IMR-90 (cell line): ENCODE data around the gene CNKSR3. TPM values are rescaled to one million over a fixed set of nuclear protein-coding genes. Genes with fewer than 3 reads are reported as not detected.

Source experiments
- ATAC-seq: fragments of 200-7000 bp; cut with Tn5 transposase; 2 replicates; pipeline ENCODE4 v1.9.1; 2020; ENCODE audit warnings: low read depth, mild to moderate bottlenecking, moderate library complexity
- BruUV-seq: library from RNA; stranded (reverse); fragments of 400-500 nt; replicated peaks from 2 replicates; lab custom pipeline; 2021; lab: Mats Ljungman, UMichigan
- CTCF ChIA-PET: fragments of 300-600 bp; formaldehyde crosslinking; extraction: SDS; loops from one replicate; lab custom pipeline; 2021; ENCODE audit warnings: antibody characterized with exemption; lab: Yijun Ruan, JAX
- POLR2A ChIA-PET: fragments of 300-600 bp; sonication (Branson Sonifier 250); formaldehyde crosslinking; loops from one replicate; lab custom pipeline; 2022; ENCODE audit warnings: antibody characterized with exemption; ENCODE audit not compliant: unreplicated experiment; lab: Charles Lee
- DNase-seq: peaks from one replicate; pipeline ENCODE4 v3.0.0; 2013
- H2AFZ ChIP-seq: replicated peaks from 2 replicates; pipeline ENCODE3; 2013; ENCODE audit warnings: low read length, mild to moderate bottlenecking; ENCODE audit not compliant: poor library complexity
- H2AK5ac ChIP-seq: 2 replicates; pipeline ENCODE4 v1.6.1; 2013; ENCODE audit warnings: low read depth, low read length, inconsistent platforms
- H2AK9ac ChIP-seq: replicated peaks from 2 replicates; pipeline ENCODE3; 2013; ENCODE audit warnings: mild to moderate bottlenecking, low read depth, low read length, moderate library complexity; ENCODE audit not compliant: poor library complexity
- H2BK120ac ChIP-seq: 2 replicates; pipeline ENCODE4 v1.6.1; 2013; ENCODE audit warnings: low read depth, low read length, inconsistent platforms
- H2BK15ac ChIP-seq: 3 replicates; pipeline ENCODE4 v1.6.1; 2013; ENCODE audit warnings: low read depth, low read length, inconsistent platforms
- H2BK20ac ChIP-seq: 2 replicates; pipeline ENCODE4 v1.6.1; 2013; ENCODE audit warnings: low read depth, mild to moderate bottlenecking, inconsistent platforms, low read length, moderate library complexity
- H2BK5ac ChIP-seq: 2 replicates; pipeline ENCODE4 v1.6.1; 2013; ENCODE audit warnings: mild to moderate bottlenecking, low read depth, low read length, inconsistent platforms; ENCODE audit not compliant: poor library complexity, severe bottlenecking
- H3K14ac ChIP-seq: replicated peaks from 2 replicates; pipeline ENCODE4 v1.6.1; 2013; ENCODE audit warnings: low read depth, low read length, inconsistent platforms
- H3K18ac ChIP-seq: 2 replicates; pipeline ENCODE4 v1.6.1; 2013; ENCODE audit warnings: low read depth, low read length, control low read depth
- H3K23ac ChIP-seq: 2 replicates; pipeline ENCODE4 v1.6.1; 2013; ENCODE audit warnings: low read depth, low read length, inconsistent platforms
- H3K27ac ChIP-seq: 2 replicates; pipeline ENCODE4 v1.5.1; 2013; ENCODE audit warnings: mild to moderate bottlenecking, control low read depth, low read length; ENCODE audit not compliant: insufficient read depth
- H3K27me3 ChIP-seq: 2 replicates; pipeline ENCODE4 v1.6.1; 2013; ENCODE audit warnings: low read length; ENCODE audit not compliant: control insufficient read depth, insufficient read depth
- H3K36me3 ChIP-seq: 2 replicates; pipeline ENCODE4 v1.6.1; 2013; ENCODE audit warnings: low read length, mixed read lengths; ENCODE audit not compliant: control insufficient read depth, insufficient read depth
- H3K4ac ChIP-seq: 2 replicates; pipeline ENCODE4 v1.6.1; 2013; ENCODE audit warnings: low read depth, low read length, inconsistent platforms
- H3K4me1 ChIP-seq: 2 replicates; pipeline ENCODE4 v1.6.1; 2013; ENCODE audit warnings: low read length, mixed read lengths; ENCODE audit not compliant: control insufficient read depth, insufficient read depth
- H3K4me2 ChIP-seq: 2 replicates; pipeline ENCODE4 v1.6.1; 2013; ENCODE audit warnings: low read depth, mild to moderate bottlenecking, control low read depth, low read length, moderate library complexity
- H3K4me3 ChIP-seq: 2 replicates; pipeline ENCODE4 v1.5.1; 2013; ENCODE audit warnings: low read depth, mild to moderate bottlenecking, control low read depth, low read length, moderate library complexity; ENCODE audit not compliant: insufficient read depth
- H3K56ac ChIP-seq: 2 replicates; pipeline ENCODE4 v1.6.1; 2013; ENCODE audit warnings: low read length, inconsistent platforms; ENCODE audit not compliant: insufficient read depth; ENCODE audit errors: extremely low read depth
- H3K79me1 ChIP-seq, 2 experiments: 2 replicates each; pipeline ENCODE4 v1.6.1; 2013; ENCODE audit warnings: low read length in 2 of 2, inconsistent platforms in 1 of 2, low read depth in 1 of 2
- H3K9ac ChIP-seq: 2 replicates; pipeline ENCODE4 v1.6.1; 2013; ENCODE audit warnings: low read depth, low read length, control low read depth
- H3K9me1 ChIP-seq: 2 replicates; pipeline ENCODE4 v1.6.1; 2013; ENCODE audit warnings: low read length, inconsistent platforms; ENCODE audit not compliant: insufficient read depth
- H3K9me3 ChIP-seq: 2 replicates; pipeline ENCODE4 v1.6.1; 2013; ENCODE audit warnings: low read length; ENCODE audit not compliant: control insufficient read depth, insufficient read depth
- H4K20me1 ChIP-seq: 2 replicates; pipeline ENCODE4 v1.6.1; 2013; ENCODE audit warnings: low read length, inconsistent platforms; ENCODE audit not compliant: insufficient read depth
- H4K5ac ChIP-seq: 2 replicates; pipeline ENCODE4 v1.6.1; 2013; ENCODE audit warnings: mild to moderate bottlenecking, low read depth, low read length, control low read depth
- H4K8ac ChIP-seq, 2 experiments: 2 replicates each; pipeline ENCODE4 v1.6.1; 2013; ENCODE audit warnings: low read depth in 2 of 2, low read length in 2 of 2, control low read depth in 1 of 2, inconsistent platforms in 1 of 2
- H4K91ac ChIP-seq: 2 replicates; pipeline ENCODE4 v1.6.1; 2013; ENCODE audit warnings: low read depth, low read length, inconsistent platforms; ENCODE audit not compliant: insufficient read depth
- MXI1 ChIP-seq: IDR thresholded peaks from 2 replicates; pipeline ENCODE4 v1.6.1; 2012; ENCODE audit warnings: low read depth, mild to moderate bottlenecking, low read length, moderate library complexity, borderline replicate concordance
- RFX5 ChIP-seq: IDR thresholded peaks from 2 replicates; pipeline ENCODE4 v1.8.0; 2012; ENCODE audit warnings: low read depth, mild to moderate bottlenecking, low read length, moderate library complexity
- WGBS, 2 experiments: methylation state at CpG; one replicate each; pipeline versions ENCODE4 v1.1.5 to v1.1.7; 2013; ENCODE audit warnings: missing lambda C conversion rate in 2 of 2; ENCODE audit not compliant: insufficient read length in 1 of 2; ENCODE audit errors: extremely low coverage in 2 of 2; 5-methylcytosine and 5-hydroxymethylcytosine counted together
- dilution Hi-C: fragments of 300-500 bp; cut with HindIII; formaldehyde crosslinking; loops from one replicate; pipeline ENCODE4 v1.14.3; 2018; ENCODE audit warnings: low sequenced_read_pairs; ENCODE audit not compliant: unreplicated experiment
- in situ Hi-C: fragments of 300-500 bp; cut with MboI; formaldehyde crosslinking; loops from 3 replicates; pipeline ENCODE4 v1.14.3; 2019; ENCODE audit warnings: low sequenced_read_pairs, inconsistent platforms, mixed read lengths
- intact Hi-C: fragments of 100-400 bp; cut with micrococcal nuclease; formaldehyde crosslinking; loops from 2 replicates; pipeline ENCODE4 v1.10.0; 2022
- polyA plus RNA-seq, 3 experiments: library from polyadenylated mRNA; depleted of rRNA; stranded (reverse); fragments of >200 nt; gene quantifications; 2 replicates each; pipeline ENCODE4 v1.2.3, GENCODE V29; 2012; ENCODE audit warnings: low replicate concordance in 1 of 3
- total RNA-seq: library from RNA; depleted of rRNA; stranded (reverse); fragments of >200 nt; gene quantifications from 2 replicates; pipeline ENCODE4 v1.2.3, GENCODE V29; 2012

The CNKSR3 gene
- total and polyA plus RNA-seq, 2 of the 4 experiments (the other 2 are of a cell fraction), result 6.7 to 15.8 TPM

DNA sequence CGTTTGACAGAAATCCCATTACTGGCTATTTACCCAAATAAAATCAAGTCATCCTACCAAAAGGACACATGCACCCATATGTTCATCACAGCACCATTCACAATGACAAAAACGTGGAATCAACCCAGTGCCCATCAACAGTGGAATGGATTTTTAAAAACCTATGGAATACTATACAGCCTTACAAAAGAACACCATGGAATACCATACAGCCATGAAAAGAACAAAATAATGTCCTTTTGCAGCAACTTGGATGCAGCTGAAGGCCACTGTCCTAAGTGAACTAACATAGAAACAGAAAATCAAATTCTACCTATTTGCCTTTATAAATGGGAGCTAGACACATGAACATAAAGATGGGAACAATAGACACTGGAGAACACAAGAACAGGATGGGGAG lies 136.5 kb downstream of the CNKSR3 start:
- no peaks in the 10 kb centered on the region for H3K27me3 ChIP-seq
- CTCF ChIA-PET, result interaction anchor here (1.0 kb wide), 1 partner anchor 219 kb away, joined by 3 read pairs; no protein-coding TSS in a partner anchor

More for the DNA sequence above, 136.5 kb downstream of the CNKSR3 start:
- H3K36me3 ChIP-seq, result no peaks in the 10 kb centered on the region
- no peak overlapping the region for H3K18ac ChIP-seq
- no peak overlapping the region for H3K4me2 ChIP-seq
- H2AK9ac ChIP-seq, result no peak overlapping the region
- no CpG with 5 or more reads among the region's 2 CpGs for WGBS, 2 experiments
- peaks cover 3% of the 10 kb centered on the region; the same call in 1 of the 2 replicates for H3K4me1 ChIP-seq
- H2BK5ac ChIP-seq, result no peak overlapping the region
- in situ Hi-C loops (no loop called here), intact Hi-C loops (no loop called here), dilution Hi-C loops (loop anchor here (25.0 kb wide), 1 partner anchor 212 kb away; no protein-coding TSS in a partner anchor)
- no peak overlapping the region for H3K4ac ChIP-seq
- no peaks in the 10 kb centered on the region for H3K79me1 ChIP-seq
- H4K20me1 ChIP-seq, result no peaks in the 10 kb centered on the region
- no peak overlapping the region for H3K9ac ChIP-seq
- no peak overlapping the region for H4K91ac ChIP-seq
- no peaks in the 10 kb centered on the region for H3K9me3 ChIP-seq
- no peak overlapping the region for H3K4me3 ChIP-seq
- TF ChIP-seq MXI1 (no peak), RFX5 (no peak)
- no peak overlapping the region for H2BK120ac ChIP-seq
- no peak overlapping the region for H3K56ac ChIP-seq
- H3K27ac ChIP-seq, result no peak overlapping the region
- no peaks in the 10 kb centered on the region for H3K9me1 ChIP-seq
- ATAC-seq (no peak), DNase-seq (no peak)
- no peak overlapping the region for H4K5ac ChIP-seq
- no peak overlapping the region for H2BK20ac ChIP-seq
- H3K23ac ChIP-seq, result no peak overlapping the region
- POLR2A ChIA-PET, result no interaction called here
- H4K8ac ChIP-seq, result no peak overlapping the region
- no peak overlapping the region for H2AFZ ChIP-seq
- H3K14ac ChIP-seq, result no peak overlapping the region
- H2BK15ac ChIP-seq, result no peak overlapping the region
- no TSS peak for BruUV-seq
- no peak overlapping the region for H2AK5ac ChIP-seq
